Measurements from ENCODE around the gene PTCD2. TPM values are rescaled to one million over a fixed set of nuclear protein-coding genes. Genes with fewer than 3 reads are reported as not detected.

Gene PTCD2
- total RNA-seq, 2 donors from 2014 or later, result 9.5 to 13.4 TPM

GRCh38 chr5:72383280-72383679 lies 63.1 kb downstream of the PTCD2 start:
- H3K4me3 ChIP-seq (ENCODE audit: low read length), result no peak overlapping the region

GRCh38 chr5:72383726-72384125 lies 63.6 kb downstream of the PTCD2 start:
- 92 to 94% methylated on average over 2 of the region's 2 CpGs for WGBS, 2 experiments (ENCODE audit: insufficient coverage in 1 of 2, insufficient read length in 1 of 2)
- no peaks in the 10 kb centered on the region for H3K9me3 ChIP-seq (ENCODE audit: control insufficient read depth, low read length)
- H3K4me1 ChIP-seq (ENCODE audit: control insufficient read depth, insufficient read depth, low read length), result peaks cover 10% of the 10 kb centered on the region
- H3K27ac ChIP-seq (ENCODE audit: low read depth, low read length), result no peak overlapping the region
- H3K4me3 Mint-ChIP-seq, result no peak overlapping the region
- H3K27me3 Mint-ChIP-seq (ENCODE audit: insufficient read depth), result peaks cover 10% of the 10 kb centered on the region
- H3K36me3 ChIP-seq (ENCODE audit: control insufficient read depth, insufficient read depth, low read length), result no peaks in the 10 kb centered on the region
- H3K4me1 Mint-ChIP-seq, result peaks cover 12% of the 10 kb centered on the region
- no peak overlapping the region for H3K9ac ChIP-seq (ENCODE audit: extremely low read depth, low read length, poor library complexity, severe bottlenecking)
- H3K27me3 ChIP-seq (ENCODE audit: control insufficient read depth, insufficient read depth, low read length, poor library complexity, severe bottlenecking), result no peaks in the 10 kb centered on the region
- no peak overlapping the region for H3K4me3 ChIP-seq (ENCODE audit: low read length)
- no peak for TF ChIP-seq CTCF (conservative IDR thresholded peaks at IDR 0.05)
- DNase-seq, result no peak
- H3K36me3 Mint-ChIP-seq (ENCODE audit: low read depth), result no peaks in the 10 kb centered on the region
- no peak overlapping the region for H3K27ac Mint-ChIP-seq
- no peaks in the 10 kb centered on the region for H3K9me3 Mint-ChIP-seq

More at GRCh38 chr5:72383280-72383679, 63.1 kb downstream of the PTCD2 start:
- peaks cover 10% of the 10 kb centered on the region for H3K4me1 ChIP-seq (ENCODE audit: control insufficient read depth, insufficient read depth, low read length)
- no peaks in the 10 kb centered on the region for H3K9me3 ChIP-seq (ENCODE audit: control insufficient read depth, low read length)
- H3K9ac ChIP-seq (ENCODE audit: extremely low read depth, low read length, poor library complexity, severe bottlenecking), result no peak overlapping the region
- H3K36me3 ChIP-seq (ENCODE audit: control insufficient read depth, insufficient read depth, low read length), result no peaks in the 10 kb centered on the region
- DNase-seq, result peak; percentile 76
- H3K27me3 ChIP-seq (ENCODE audit: control insufficient read depth, insufficient read depth, low read length, poor library complexity, severe bottlenecking), result no peaks in the 10 kb centered on the region
- WGBS, 2 experiments (ENCODE audit: insufficient coverage in 1 of 2, insufficient read length in 1 of 2), result 71 to 78% methylated on average over 4 to 7 of the region's 7 CpGs
- no peaks in the 10 kb centered on the region for H3K9me3 Mint-ChIP-seq
- H3K27ac ChIP-seq (ENCODE audit: low read depth, low read length), result no peak overlapping the region
- H3K27ac Mint-ChIP-seq, result no peak overlapping the region
- H3K4me3 Mint-ChIP-seq, result no peak overlapping the region
- peaks cover 12% of the 10 kb centered on the region for H3K4me1 Mint-ChIP-seq
- no peak for TF ChIP-seq CTCF (conservative IDR thresholded peaks at IDR 0.05)
- H3K27me3 Mint-ChIP-seq (ENCODE audit: insufficient read depth), result peaks cover 10% of the 10 kb centered on the region
- H3K36me3 Mint-ChIP-seq (ENCODE audit: low read depth), result no peaks in the 10 kb centered on the region

GRCh38 chr5:72386639-72387038 lies 66.5 kb downstream of the PTCD2 start:
- no peak for DNase-seq
- Histone ChIP-seq H3K27ac (ENCODE audit: low read depth, low read length) (no peak overlapping the region), H3K4me1 (ENCODE audit: control insufficient read depth, insufficient read depth, low read length) (no peaks in the 10 kb centered on the region), H3K36me3 (ENCODE audit: control insufficient read depth, insufficient read depth, low read length) (no peaks in the 10 kb centered on the region), H3K9ac (ENCODE audit: extremely low read depth, low read length, poor library complexity, severe bottlenecking) (no peak overlapping the region), H3K27me3 (ENCODE audit: control insufficient read depth, insufficient read depth, low read length, poor library complexity, severe bottlenecking) (no peaks in the 10 kb centered on the region), H3K9me3 (ENCODE audit: control insufficient read depth, low read length) (no peaks in the 10 kb centered on the region), H3K4me3 (ENCODE audit: low read length) (no peak overlapping the region)
- Mint-ChIP-seq H3K36me3 (ENCODE audit: low read depth) (no peaks in the 10 kb centered on the region), H3K9me3 (no peaks in the 10 kb centered on the region), H3K4me1 (no peaks in the 10 kb centered on the region), H3K4me3 (no peak overlapping the region), H3K27ac (no peak overlapping the region), H3K27me3 (ENCODE audit: insufficient read depth) (peaks cover 11% of the 10 kb centered on the region)
- TF ChIP-seq CTCF (conservative IDR thresholded peaks at IDR 0.05), result no peak
- no CpG with 5 or more reads among the region's 1 CpG for WGBS, 2 experiments (ENCODE audit: insufficient coverage in 1 of 2, insufficient read length in 1 of 2)

Measured in endodermal cell (in vitro differentiated cells).